ENCODE results near the gene DNAJC9.
"Not testable (repeated sequence)": the region's sequence is repeated elsewhere in the genome, so short reads cannot be mapped to it uniquely, and the experiment has no call there.

DNAJC9 gene

DNA sequence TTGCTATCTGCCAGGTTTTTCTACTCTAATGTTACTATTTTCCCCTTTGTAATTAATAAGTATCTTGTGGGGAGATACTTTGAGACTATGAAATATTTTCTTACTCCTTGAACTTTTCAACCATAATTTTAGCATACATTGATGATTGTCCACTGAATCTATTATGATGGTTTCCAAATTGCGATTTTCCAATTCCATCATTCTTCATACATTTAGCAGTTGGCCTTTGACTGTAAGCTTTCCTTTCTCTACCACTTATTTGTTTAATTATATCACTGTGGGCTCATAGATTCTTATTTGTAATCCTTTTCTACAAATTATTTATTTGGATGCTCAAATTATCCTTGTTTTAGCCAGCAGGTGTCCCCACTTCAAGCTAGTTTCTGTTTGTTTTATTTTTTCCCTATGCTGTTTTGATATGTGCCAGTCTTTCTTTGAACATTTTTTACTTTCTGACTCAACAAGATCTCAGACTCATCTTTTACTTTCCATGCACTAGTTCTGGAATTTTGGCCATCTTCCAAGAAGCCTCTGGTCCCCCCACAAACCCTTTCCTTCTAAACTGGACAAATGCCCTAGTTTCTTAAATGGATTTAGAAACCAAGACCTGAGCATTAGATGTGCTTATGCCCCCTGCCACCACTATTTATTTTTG lies 16.8 kb upstream of the DNAJC9 start:
- peak; percentile 51 for DNase-seq (ENCODE audit: low read depth)
- H3K4me3 ChIP-seq (replicated peaks; ENCODE audit: low read depth, low read length), result no peak overlapping the region
- TF ChIP-seq, protein P1, sequence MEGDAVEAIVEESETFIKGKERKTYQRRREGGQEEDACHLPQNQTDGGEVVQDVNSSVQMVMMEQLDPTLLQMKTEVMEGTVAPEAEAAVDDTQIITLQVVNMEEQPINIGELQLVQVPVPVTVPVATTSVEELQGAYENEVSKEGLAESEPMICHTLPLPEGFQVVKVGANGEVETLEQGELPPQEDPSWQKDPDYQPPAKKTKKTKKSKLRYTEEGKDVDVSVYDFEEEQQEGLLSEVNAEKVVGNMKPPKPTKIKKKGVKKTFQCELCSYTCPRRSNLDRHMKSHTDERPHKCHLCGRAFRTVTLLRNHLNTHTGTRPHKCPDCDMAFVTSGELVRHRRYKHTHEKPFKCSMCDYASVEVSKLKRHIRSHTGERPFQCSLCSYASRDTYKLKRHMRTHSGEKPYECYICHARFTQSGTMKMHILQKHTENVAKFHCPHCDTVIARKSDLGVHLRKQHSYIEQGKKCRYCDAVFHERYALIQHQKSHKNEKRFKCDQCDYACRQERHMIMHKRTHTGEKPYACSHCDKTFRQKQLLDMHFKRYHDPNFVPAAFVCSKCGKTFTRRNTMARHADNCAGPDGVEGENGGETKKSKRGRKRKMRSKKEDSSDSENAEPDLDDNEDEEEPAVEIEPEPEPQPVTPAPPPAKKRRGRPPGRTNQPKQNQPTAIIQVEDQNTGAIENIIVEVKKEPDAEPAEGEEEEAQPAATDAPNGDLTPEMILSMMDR (IDR thresholded peaks at IDR 0.05; ENCODE audit: low read length, missing control alignments), result peak; percentile 61

DNA sequence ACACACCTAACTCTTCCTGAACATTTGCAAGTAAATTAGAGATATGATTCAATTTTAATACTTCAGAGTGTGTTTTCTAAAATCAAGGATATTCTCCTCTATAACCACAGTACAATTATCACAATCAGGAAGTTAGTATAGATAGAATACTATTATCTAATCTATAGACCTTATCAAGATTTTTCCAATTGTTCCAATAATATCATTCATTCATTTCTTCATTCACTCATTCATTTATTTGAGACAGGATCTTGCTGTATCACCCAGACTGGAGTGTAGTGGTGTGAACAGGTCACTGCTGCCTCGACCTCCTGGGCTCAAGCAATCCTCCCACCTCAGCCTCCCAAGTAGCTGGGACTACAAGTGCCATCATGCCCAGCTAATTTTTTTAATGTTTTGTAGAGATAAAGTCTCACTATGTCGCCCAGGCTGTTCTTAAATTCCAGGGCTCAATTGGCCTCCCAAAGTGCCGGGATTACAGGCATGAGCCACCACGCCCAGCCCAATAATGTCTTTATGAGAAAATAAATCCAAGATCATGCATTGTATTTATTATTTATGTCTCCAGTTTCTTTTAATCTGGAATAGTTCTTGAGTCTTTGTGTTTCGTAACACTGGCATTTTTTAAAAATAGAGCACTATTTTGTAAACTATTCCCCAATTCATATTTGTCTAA lies 16.0 kb upstream of the DNAJC9 start:
- DNase-seq (ENCODE audit: low read depth), result no peak
- H3K4me3 ChIP-seq (replicated peaks; ENCODE audit: low read depth, low read length), result no peak overlapping the region
- TF ChIP-seq, protein P1 (IDR thresholded peaks at IDR 0.05; ENCODE audit: low read length, missing control alignments), result no peak

DNA sequence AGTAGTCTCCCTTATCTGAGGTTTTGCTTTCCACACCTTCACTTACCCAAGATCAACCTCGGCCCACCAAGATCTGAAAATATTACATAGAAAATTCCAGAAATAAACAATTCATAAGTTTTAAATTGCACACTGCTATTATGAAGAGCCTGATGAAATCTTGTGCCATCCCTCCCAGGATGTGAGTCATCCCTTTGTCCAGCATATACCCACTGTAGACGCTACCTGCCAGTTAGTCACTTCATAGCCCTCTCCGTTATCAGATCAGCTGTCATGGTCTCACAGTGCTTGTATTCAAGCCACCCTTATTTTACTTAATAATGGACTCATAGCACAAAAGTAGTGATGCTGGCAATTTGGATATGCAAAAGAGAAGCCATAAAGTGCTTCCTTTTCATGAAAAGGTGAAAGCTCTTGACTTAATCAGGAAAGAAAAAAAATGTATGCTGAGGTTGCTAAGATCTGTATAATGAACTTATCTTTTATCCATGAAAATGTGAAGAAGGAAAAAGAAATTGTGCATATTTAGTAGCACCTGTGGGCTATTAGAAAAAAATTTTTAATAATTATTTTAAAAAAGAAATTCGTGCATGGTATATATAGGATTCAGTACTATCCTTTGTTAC lies 15.2 kb upstream of the DNAJC9 start:
- peak; percentile 82 for DNase-seq (ENCODE audit: low read depth)
- TF ChIP-seq, protein P1 (IDR thresholded peaks at IDR 0.05; ENCODE audit: low read length, missing control alignments), result no peak

DNA sequence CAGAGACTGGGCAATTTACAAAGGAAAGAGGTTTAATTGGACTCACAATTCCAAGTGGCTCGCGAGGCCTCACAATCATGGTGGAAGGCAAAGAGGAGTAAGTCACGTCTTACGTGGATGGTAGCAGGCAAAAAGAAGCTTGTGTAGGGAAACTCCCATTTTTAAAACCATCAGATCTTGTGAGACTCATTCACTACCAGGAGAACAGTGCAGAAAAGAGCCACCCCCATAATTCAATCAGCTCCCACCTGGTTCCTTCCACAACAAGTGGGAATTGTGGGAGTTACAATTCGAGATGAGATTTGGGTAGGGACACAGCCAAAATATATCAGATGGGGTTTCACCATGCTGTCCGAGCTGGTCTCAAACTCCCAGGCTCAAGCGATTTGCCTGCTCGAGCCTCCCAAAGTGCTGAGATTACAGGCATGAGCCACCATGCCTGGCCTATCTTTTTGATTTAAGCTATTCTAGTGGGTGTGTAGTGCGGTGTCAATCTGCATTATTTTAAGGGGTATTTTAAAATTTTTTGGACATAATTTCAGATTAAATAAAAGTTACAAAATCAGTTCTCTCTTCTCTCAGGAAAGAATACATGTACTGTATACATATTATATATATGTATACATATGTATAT lies 14.4 kb upstream of the DNAJC9 start:
- DNase-seq (ENCODE audit: low read depth), result no peak
- no peak overlapping the region for H3K4me3 ChIP-seq (replicated peaks; ENCODE audit: low read depth, low read length)
- TF ChIP-seq, protein P1 (IDR thresholded peaks at IDR 0.05; ENCODE audit: low read length, missing control alignments), result no peak

More for the DNA sequence above, 15.2 kb upstream of the DNAJC9 start:
- H3K4me3 ChIP-seq (replicated peaks; ENCODE audit: low read depth, low read length), result no peak overlapping the region

DNA sequence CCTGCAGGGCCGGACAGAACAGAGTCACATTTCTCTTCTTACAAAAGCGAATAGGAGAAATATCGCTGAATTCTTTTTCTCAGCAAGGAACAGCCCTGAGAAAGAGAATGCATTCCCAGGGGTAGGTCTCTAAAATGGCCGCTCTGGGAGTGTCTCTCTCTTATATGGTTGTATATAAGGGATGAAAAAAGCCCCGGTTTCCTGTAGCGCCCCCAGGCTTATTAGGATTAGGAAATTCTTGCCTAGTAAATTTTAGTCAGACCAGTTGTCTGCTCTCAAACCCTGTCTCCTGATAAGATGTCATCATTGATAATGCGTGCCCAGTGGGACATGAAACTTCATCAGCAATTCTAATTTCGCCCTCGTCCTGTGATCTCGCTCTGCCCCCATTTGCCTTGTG lies 11.6 kb upstream of the DNAJC9 start:
- H3K4me3 ChIP-seq (replicated peaks; ENCODE audit: low read depth, low read length); DNase-seq (ENCODE audit: low read depth): not testable (repeated sequence)

DNA sequence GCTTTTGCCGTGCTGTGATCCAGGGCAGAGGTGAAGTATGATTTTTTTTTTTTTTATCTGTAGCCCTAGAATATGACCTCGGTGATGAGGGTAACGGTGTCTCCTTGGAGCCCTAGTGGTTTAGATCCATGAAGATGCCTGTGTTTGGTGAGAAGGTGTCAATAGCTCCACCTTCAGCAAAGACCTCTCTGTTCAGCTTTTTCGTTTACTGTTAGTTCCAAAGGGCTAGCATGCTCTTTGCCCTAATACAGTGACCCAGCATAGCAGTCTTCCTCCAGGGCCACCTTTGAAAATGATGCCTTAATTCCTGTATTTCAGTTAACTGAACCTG lies 6.1 kb upstream of the DNAJC9 start:
- TF ChIP-seq, protein P1 (IDR thresholded peaks at IDR 0.05; ENCODE audit: low read length, missing control alignments), result no peak
- peak overlapping the region; percentile 98 for H3K4me3 ChIP-seq (replicated peaks; ENCODE audit: low read depth, low read length)
- no peak for DNase-seq (ENCODE audit: low read depth)

All from fibroblast of pulmonary artery (primary cell).